ENCODE data around the gene PRKCD. TPM values are rescaled to one million over a fixed set of nuclear protein-coding genes. Genes with fewer than 3 reads are reported as not detected.

Gene PRKCD
- total RNA-seq, result 10 to 100 TPM; 15.5 to 16.9 TPM

DNA sequence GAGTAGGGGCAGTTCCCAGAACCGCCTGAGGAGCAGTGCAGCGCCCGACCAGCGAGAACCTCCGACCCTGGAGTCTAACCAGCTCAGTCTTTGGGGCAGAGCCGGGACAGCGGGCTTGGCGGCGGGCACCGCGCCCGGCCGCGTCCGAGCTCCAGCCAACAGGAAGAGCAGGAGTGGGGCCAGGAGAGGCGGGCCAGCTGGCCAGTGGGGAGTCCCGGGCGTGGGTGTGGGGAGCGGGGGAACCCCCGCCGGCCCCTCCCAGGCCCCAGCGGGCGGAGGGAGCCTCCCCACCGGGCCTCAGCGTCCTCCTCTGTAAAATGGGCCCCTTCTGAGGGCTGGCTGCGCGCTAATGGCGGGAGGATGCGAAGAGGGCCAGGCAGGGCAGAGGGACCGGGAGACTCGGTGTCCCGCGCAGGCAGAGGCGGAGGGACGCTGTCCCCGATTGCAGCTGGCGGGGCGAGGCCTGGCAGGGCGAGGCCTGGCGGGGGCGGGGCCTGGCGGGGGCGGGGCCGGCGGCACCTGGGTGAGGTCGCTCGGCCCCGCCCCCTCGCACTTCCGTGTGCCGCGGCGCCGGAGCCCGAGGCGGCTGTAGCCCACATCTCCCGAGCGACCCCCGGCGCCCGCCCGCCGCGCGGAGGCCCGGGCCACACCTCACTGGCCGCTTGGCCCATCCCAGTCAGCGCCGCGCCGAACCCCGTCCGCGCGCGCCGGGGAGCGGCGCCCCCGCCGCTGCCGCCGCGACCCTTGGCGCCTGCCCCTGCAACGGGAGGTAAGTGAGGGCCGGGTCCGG lies at the start of gene PRKCD:
Gene PRKCD, plus strand, starts transcription at position 550 of the 790 bp plus-strand sequence. CDS start 17,214 bp downstream, outside the sequence.
- H3K27ac ChIP-seq, result peak within 1 kb of the TSS; percentile 90 to 97 (median 95)
- ATAC-seq (peak; percentile 83), DNase-seq (peak; percentile 92 to 95 (median 94))
- 0% methylated on average over 27 to 68 of the region's 88 CpGs for WGBS, 2 donors
- intact Hi-C loops (cut with DNase I), result no loop called here
- TF ChIP-seq POLR2A (IDR thresholded peaks at IDR 0.05), result peak; percentile 86 to 87 (median 87)
- TF ChIP-seq, protein P1, sequence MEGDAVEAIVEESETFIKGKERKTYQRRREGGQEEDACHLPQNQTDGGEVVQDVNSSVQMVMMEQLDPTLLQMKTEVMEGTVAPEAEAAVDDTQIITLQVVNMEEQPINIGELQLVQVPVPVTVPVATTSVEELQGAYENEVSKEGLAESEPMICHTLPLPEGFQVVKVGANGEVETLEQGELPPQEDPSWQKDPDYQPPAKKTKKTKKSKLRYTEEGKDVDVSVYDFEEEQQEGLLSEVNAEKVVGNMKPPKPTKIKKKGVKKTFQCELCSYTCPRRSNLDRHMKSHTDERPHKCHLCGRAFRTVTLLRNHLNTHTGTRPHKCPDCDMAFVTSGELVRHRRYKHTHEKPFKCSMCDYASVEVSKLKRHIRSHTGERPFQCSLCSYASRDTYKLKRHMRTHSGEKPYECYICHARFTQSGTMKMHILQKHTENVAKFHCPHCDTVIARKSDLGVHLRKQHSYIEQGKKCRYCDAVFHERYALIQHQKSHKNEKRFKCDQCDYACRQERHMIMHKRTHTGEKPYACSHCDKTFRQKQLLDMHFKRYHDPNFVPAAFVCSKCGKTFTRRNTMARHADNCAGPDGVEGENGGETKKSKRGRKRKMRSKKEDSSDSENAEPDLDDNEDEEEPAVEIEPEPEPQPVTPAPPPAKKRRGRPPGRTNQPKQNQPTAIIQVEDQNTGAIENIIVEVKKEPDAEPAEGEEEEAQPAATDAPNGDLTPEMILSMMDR (IDR thresholded peaks at IDR 0.05), result peak; percentile 34 to 86 (median 77)
- peaks cover 75% of the 10 kb centered on the region for H3K4me1 ChIP-seq
- no peaks in the 10 kb centered on the region for H3K27me3 ChIP-seq
- no peaks in the 10 kb centered on the region for H3K9me3 ChIP-seq
- H3K36me3 ChIP-seq (replicated peaks in 1 of 2; ENCODE audit: insufficient read depth in 1 of 2, low read depth in 2 of 2), result no peaks in the 10 kb centered on the region
- peak within 1 kb of the TSS; percentile 73 for H3K4me3 ChIP-seq

GRCh38 chr3:53111822-53112221 lies 49.2 kb upstream of the PRKCD start:
- ATAC-seq, result no peak
- Histone ChIP-seq H3K4me3 (no peak overlapping the region), H3K27ac (no peak overlapping the region), H3K36me3 (replicated peaks in 1 of 2; ENCODE audit: insufficient read depth in 1 of 2, low read depth in 2 of 2) (peaks cover 0 to 3% of the 10 kb centered on the region in 2 donors), H3K4me1 (peaks cover 15% of the 10 kb centered on the region), H3K27me3 (no peaks in the 10 kb centered on the region), H3K9me3 (no peaks in the 10 kb centered on the region)
- WGBS, 2 donors, result 66 to 70% methylated on average over 3 of the region's 3 CpGs
- TF ChIP-seq POLR2A (IDR thresholded peaks at IDR 0.05), result no peak
- TF ChIP-seq, protein P1 (IDR thresholded peaks at IDR 0.05), result no peak
- intact Hi-C loops (cut with DNase I), result loop anchor here (5.0 kb wide), 1 partner anchor 85 kb away; no protein-coding TSS in a partner anchor
- DNase-seq, result no peak

DNA sequence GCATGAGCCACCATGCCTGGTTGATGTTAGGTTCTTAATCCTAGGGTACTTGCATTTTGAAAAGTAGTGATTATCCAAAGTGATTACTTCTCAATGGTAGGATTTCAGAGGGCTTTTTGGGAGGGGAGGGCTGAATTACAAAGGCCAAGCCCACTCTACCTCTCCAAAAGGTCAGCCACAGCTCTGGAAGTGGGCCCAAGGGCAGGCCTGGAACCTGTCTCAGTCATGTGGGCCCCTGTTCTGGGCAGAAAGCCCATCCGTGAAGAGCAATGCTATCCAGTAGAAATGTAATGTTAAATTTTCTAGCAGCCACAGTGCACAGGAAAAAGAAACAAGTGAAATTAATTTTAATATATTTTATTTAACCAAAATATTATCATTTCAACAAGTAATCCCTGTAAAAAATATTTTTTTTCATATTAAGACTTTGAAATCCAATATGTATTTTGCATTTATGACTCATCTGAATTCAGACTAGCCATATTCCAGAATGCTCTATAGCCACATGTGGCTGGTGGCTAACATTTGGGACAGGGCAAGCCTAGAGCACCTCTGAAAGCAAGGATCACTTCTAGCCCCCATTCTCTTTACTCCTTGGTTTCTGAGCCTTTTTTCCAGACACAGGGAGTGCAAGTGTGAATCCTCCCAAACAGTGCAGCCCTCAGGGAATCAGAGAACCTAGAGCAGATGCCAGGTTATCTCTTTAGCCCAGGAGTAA lies 47.6 kb upstream of the PRKCD start:
- H3K36me3 ChIP-seq (replicated peaks in 1 of 2; ENCODE audit: insufficient read depth in 1 of 2, low read depth in 2 of 2), result peaks cover 0 to 10% of the 10 kb centered on the region in 2 donors
- no peaks in the 10 kb centered on the region for H3K27me3 ChIP-seq
- no peak for ATAC-seq
- peaks cover 18% of the 10 kb centered on the region for H3K4me1 ChIP-seq
- H3K4me3 ChIP-seq, result no peak overlapping the region
- H3K27ac ChIP-seq, result no peak overlapping the region
- intact Hi-C loops (cut with DNase I), result loop anchor here (5.0 kb wide), 1 partner anchor 84 kb away; no protein-coding TSS in a partner anchor
- no peak for TF ChIP-seq POLR2A (IDR thresholded peaks at IDR 0.05)
- TF ChIP-seq, protein P1 (IDR thresholded peaks at IDR 0.05), result no peak
- 53 to 64% methylated on average over 1 of the region's 1 CpG for WGBS, 2 donors
- H3K9me3 ChIP-seq, result no peaks in the 10 kb centered on the region
- DNase-seq, result peak in 2 of 4 donors; percentile 42 to 44

DNA sequence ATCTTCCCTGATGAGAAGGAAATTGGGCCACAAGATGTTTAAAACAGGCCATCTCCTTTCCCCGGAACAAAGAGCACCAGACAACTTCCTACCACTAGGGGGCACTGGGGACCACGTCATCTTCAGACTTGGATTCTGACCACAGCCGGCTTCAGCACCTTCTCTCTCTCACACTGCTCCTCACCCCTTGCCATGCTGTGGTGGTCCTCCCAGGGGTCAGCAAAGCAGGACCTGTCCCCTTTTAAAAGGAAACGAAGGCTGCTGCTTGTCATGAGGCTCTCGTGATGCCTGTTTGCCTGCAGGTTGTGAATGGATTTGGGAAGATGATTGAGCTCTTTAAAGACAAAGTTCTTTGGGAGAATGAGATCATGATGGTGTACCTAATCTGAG lies 47.0 kb upstream of the PRKCD start:
- TF ChIP-seq, protein P1 (IDR thresholded peaks at IDR 0.05), result peak; percentile 82 to 94 (median 92)
- no peak for TF ChIP-seq POLR2A (IDR thresholded peaks at IDR 0.05)
- Histone ChIP-seq H3K9me3 (no peaks in the 10 kb centered on the region), H3K4me1 (peaks cover 18% of the 10 kb centered on the region), H3K27ac (no peak overlapping the region), H3K27me3 (no peaks in the 10 kb centered on the region), H3K4me3 (no peak overlapping the region), H3K36me3 (replicated peaks in 1 of 2; ENCODE audit: insufficient read depth in 1 of 2, low read depth in 2 of 2) (peaks cover 0 to 13% of the 10 kb centered on the region in 2 donors)
- peak; percentile 89 for ATAC-seq
- DNase-seq, result peak; percentile 84 to 86 (median 86)
- intact Hi-C loops (cut with DNase I), result loop anchor here (5.0 kb wide), 1 partner anchor 83 kb away; no protein-coding TSS in a partner anchor
- WGBS, 2 donors, result 4 to 5% methylated on average over 5 of the region's 5 CpGs

Measured in body of pancreas (tissue), 4 donors.